GM18868 (cell line): ENCODE measurements around the gene MSANTD2.

Experiments
- ATAC-seq: cut with Tn5 transposase; IDR thresholded peaks from one replicate; pipeline ENCODE4 v1.9.1; 2021; ENCODE audit warnings: mild to moderate bottlenecking, moderate library complexity; ENCODE audit not compliant: unreplicated experiment

MSANTD2 gene

DNA sequence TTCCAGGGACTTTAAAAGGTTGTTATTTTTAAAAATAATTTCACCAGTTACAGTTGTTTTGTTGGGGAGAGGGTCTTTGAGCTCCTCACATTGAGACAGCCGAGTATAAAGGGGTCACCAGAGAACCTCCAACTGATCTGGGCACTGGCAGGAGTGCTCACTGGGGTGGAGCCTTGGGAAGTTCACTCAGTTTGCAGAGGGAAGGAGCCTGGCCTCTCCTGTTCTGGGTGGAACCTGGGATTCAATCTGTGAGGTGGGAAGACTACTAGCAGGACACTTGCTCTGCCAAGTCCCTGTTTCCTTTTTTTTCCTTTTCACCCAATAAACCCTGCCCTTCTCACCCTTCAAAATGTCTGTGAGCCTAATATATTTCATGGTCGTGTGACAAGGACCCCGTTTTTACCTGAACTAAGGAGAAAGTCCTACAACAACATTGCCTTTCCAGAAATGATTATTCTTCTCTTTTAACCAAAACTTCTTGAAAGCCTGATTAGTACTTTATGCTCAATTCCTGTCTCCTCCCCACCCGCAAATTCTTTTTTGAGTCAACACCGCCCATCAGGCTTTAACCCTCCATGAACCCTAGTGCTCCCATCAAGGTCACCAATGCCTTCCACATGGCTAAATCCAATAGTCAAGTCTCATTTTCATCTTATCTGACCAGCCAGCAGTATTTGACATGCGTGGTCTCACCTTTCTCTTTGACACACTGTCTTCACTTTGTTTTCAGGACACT is 22.0 kb upstream of the MSANTD2 start:
- no peak for ATAC-seq

DNA sequence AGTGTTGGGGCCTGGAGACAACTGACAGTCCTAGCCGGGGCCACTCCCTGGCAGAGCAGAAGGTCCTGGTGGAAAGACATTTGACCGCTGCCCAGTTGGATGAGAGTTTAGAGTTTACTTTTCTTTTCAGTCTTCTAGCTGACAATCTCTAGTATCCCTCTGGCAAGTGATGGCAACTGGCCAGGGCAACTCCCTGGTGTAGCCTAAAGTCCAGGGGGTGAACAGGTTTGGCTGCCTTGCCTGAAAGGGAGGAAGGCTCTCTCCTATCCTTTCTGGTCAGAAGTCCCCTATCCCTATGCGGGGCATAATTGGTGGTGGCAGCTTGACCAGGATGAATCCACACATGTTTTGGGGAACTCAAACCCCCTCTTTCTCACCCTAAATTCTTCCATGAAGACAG is 16.8 kb upstream of the MSANTD2 start:
- ATAC-seq: no peak

DNA sequence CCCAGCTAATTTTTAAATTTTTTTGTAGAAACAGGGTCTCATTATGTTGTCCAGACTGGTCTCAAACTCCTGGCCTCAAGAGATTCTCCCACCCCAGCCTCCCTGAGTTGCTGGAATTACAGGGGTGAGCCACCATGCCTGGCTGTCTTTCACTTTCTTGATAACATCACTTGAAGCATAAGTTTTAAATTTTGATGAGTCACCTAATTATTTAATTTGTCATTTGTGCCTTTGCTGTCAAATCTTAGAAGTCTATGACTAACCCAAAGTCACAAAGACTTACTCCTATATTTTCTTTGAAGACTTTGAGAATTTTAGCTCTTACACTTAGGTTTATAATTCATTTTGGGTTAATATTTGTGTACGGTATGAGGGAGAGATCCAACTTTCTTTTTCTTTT is 14.5 kb upstream of the MSANTD2 start:
- no peak for ATAC-seq

- ATAC-seq: no peak
Measured at GRCh38 chr11:124812876-124813275, 12.7 kb upstream of the MSANTD2 start.

DNA sequence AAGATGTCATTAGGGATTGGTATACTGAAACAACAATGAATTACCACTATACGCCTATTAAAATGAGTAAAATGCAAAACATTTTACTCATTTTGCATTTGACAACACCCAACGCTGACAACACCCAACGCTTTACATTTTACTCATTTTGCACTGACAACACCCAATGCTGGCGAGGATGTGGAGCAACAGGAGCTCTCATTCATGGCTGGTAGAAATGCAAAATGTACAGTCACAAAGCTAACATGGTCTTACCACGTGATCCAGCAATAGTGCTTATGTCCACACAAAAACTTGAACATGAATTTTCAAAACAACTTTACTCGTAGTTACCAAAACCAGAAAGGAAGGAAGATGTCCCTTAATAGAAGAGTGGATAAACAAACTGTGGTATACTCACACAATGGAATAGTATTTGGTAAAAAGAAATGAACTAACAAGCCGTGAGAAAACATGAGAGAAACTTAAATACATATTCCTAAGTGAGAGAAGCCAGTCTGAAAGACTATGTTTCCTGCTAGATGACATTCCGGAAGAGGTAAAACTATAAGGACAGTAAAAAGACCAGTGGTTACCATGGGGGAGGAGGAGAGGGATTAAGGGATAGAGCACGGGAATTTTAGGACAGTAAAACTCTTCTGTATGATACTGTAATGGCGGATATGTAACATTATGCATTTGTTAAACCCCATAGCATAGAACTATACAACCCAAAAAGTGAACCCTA is 11.4 kb upstream of the MSANTD2 start:
- ATAC-seq: no peak

DNA sequence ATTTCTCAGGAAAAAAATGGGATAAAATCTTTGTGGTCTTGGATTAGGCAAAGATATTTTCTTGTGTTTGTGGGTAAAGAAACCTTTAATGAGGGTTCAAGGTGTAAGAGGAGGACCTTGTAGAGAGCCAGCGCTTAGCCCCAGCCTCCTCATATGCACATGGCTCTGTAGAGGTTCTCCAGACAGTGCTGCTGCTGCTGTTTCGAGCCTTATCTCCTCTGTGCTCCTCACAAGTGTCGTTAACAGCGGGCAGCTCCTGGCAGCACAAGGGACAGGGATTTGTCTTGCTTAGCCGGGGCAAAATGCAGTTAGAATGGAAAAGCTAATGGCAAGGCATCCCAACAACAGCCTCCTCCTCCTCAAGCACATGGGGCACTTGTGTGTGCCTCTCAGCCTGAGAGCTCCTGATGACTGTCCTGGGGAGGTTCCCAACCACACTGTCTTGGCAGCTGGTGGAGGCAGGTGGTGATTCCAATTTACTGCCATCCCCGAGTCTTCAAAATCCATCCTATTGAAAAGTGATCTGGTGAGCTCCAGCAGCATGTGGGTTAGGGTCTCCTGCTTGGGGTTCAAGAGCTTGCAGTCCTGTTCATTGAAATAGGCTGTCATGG is 7.6 kb upstream of the MSANTD2 start:
- ATAC-seq: no peak

GRCh38 chr11:124807201-124807600 is 7.0 kb upstream of the MSANTD2 start:
- no peak for ATAC-seq

GRCh38 chr11:124804884-124805283 is 4.7 kb upstream of the MSANTD2 start:
- no peak for ATAC-seq

GRCh38 chr11:124801636-124802312 is 1.6 kb upstream of the MSANTD2 start:
- no peak for ATAC-seq

GRCh38 chr11:124801014-124801413 is 808 bp upstream of the MSANTD2 start:
- no peak for ATAC-seq

GRCh38 chr11:124799348-124800225 is 619 bp downstream of the MSANTD2 start:
- ATAC-seq: peak; percentile 38

- ATAC-seq: peak; percentile 17
Measured at GRCh38 chr11:124798991-124799347, 1.2 kb downstream of the MSANTD2 start.

DNA sequence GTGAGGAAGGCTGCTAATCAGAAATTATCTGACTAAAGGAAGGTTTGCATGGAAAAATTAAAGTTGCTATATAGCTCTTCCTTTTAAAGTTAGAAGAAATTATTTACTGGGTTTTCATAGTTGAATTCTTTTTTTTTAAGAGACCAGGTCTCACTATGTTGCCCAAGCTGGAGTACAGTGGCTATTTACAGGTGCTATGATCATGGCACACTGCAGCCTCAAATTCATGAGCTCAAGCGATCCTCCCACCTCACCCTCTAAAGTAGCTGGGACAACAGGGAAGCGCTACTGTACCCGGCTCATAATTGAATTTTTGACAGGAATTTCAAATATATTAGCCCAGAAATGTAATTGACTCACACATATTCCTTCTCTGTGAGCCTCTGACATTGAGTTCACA is 3.9 kb downstream of the MSANTD2 start:
- no peak for ATAC-seq

GRCh38 chr11:124793466-124794278 is 6.5 kb downstream of the MSANTD2 start:
- peak; percentile 64 for ATAC-seq

GRCh38 chr11:124791626-124792341 is 8.4 kb downstream of the MSANTD2 start:
- ATAC-seq: peak; percentile 66

GRCh38 chr11:124788521-124788920 is 11.7 kb downstream of the MSANTD2 start:
- no peak for ATAC-seq

- no peak for ATAC-seq
Measured at GRCh38 chr11:124784051-124784450, 16.2 kb downstream of the MSANTD2 start.

- ATAC-seq: no peak
Measured at GRCh38 chr11:124783002-124783401, 17.2 kb downstream of the MSANTD2 start.

DNA sequence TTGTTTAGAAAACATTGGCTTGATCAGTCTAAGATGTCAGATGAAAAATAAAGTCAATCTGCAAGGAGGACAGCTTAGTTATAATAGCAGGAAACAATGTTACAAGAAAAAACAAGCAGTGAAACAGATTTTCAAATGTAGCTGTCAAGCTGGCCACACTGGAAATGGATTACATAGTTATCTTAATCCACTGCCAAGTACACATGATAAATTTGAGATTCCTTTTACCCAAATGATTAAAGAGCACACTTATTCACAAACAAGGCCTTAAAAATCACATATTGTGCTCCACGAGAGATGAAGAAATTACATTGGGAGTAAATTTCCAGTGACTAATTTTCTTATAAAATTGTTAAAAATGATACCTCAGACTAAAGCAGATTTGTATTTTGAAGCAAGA is 20.6 kb downstream of the MSANTD2 start:
- ATAC-seq: no peak
